GM18861 (cell line): ENCODE measurements around the gene NKX2-2.

Experiments used
- ATAC-seq: cut with Tn5 transposase; IDR thresholded peaks from one replicate; pipeline ENCODE4 v1.9.1; 2021; ENCODE audit not compliant: unreplicated experiment

Gene NKX2-2

GRCh38 chr20:21522481-21523280 is 8.8 kb upstream of the NKX2-2 start:
- no peak for ATAC-seq

DNA sequence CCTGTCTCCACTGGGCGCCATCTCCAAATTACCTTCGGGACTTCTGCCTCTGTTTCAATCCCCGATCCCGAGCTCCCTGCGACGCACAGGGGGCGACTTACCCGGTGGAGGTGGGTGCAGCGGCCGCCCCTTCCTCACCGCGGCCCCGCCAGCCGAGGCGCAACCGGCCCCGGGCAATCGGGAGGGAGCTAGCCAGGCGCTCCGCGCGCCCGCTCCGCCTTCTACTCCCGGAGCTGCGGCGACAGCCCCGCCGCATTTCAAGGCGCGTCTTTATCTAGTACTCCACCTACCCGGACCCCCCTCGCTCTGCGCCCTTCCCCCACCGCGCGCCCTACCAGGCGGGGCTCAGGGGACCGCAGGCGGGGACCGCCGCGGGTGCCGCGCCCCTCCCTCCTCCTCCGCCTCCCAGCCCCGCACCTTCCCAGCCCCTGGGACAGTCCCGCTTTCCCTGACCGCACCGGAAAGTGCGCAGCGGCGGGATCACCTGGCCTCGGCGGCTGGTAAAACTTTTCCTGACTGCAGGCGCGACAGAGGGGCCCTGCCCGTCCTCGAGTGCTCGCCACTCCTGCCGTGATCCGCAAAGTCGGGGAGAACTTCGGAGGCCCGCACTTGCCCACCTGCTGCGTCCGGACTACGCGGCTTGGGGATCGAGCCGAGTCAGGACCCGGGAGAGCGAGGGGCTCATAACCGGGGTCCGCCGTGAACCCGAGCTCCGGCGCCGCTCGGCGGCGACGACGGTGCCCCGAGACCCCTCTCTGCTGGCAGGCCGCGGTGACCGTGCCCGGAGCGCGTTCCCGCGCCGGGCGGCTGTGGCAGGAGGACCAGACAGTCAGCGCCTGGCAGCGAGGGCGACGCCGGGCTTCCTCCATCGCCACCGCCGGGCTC is 8.0 kb upstream of the NKX2-2 start:
- no peak for ATAC-seq

DNA sequence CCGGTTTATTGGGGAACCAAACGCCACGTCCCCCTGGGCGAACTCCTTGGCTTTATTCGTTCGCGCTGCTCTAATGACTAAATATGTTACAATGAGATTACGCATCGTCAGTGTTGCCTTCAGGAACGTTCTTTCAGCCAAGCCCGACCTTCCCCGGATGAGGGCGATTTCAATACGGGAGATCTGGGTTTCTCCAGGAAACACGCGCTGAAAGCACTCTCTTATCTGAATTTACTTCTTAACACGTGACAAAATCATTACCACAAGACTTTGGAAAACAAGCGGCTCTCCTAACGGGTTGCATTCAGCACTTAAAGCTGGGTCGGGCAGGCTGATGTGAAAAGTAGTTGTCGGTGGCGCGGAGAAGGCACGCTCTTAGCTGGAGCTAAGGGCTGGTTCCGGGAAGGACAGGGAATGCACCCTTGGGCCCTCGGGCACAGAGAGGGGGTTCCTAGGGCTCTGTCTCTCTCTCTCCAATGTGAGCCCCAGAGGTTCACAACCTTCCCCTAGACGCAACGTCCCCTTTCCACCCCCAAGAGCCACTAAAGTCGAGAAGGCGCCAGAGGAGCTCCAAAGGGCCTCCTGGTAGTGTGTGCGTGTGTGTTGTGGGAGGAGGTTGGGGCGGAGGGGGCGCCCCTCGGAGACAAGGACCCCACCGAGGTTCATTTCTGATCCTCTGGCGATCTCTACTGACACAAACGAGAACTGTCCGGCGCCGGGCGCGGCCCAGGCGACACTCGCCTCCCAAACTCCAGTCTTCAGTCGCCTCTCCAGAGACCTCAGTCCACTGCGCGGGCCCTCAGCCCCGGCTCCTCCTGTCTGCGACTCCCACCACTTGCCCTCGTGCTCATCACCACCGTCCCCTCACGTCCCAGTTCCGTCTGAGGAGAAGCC is 7.1 kb upstream of the NKX2-2 start:
- ATAC-seq = no peak

DNA sequence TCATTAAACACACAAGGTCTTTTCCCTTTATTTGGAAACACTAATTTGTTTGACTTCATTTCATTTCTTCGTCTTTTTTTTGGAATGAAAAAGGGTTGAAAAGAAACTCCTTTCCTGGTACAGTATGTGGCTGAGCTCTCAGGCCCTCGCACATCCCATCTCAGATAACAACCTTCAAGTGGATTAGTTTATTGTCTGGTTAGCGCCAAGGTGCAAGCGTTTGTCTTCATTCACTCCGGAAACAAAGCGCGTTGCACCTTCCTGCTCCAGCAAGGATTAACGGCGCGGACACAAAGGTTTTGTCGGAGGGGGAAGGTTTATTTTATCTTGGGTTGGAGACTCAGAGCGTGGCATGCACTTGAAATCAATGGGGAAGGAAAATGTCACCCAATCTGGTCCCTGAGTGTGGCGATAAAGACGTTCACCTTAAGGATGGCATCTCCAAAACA is 5.3 kb upstream of the NKX2-2 start:
- no peak for ATAC-seq

DNA sequence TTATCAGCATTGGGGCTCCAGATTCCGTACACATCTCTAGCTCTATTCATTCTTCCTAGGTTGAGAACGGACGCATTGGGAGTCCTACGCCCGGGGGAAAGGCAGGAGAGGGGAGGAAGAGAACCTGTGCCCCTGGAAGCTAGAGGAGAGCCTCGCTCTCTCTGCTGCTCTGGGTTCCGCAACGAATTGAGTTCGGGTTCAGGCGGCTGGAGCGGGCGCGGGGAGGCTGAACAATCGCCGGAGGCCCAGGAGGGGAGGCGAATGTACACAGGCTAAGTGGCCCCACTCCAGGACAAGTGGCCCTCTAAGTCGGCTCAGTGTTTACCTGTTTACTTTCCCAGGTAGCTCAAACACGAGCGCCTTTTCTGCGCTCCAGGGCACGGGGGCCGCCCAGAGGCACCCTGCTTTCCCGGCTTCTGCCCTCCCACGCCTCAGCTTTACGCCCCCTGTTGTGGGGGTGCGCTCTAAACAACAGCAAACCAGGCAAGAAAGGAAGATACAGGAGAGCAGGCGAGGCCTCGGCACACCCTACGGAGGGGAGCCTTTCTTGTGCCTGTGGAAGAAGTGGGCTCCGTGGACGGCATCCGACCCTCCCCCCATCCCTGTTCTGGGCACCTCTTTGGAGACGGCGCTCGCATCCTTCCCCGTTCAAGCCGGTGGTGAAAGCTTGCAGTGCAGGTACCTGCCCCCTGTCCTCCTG is 4.6 kb upstream of the NKX2-2 start:
- ATAC-seq = no peak

- ATAC-seq = no peak
Measured at GRCh38 chr20:21517566-21518277, 3.9 kb upstream of the NKX2-2 start.

DNA sequence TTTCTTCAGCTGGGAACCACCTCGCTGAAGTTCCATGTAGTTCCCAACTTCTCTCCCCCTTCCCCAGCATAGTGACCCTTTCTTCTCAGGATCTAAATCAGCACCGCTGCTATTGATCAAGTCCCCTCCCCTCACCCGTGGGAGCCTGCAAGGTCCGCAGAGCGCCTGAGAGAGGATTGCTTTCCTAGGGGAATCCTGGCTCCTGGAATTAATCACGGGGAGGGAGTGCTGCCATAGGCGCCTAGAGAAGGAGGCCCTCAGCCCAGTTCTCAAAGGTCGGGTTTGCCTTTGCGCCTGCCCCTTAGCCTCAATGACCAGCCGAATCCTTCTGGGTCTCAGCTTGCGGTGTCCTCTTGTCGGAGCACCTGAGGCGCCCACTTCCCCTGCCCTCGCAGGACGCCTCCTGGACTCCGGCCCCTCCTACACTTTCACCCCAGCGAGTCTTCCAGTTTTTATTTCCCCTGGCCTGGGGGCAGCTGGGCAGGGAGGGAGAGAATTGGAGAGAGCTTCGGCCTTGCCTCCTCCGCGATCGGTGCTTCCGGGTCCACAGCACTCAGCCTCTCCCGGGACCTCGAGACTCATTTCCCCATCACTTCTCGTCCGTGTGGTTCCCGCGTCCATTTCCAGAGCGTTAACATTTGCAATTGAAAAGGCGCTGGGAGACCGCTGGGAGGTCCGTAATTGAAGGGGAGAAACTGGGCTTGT is 3.1 kb upstream of the NKX2-2 start:
- ATAC-seq = no peak

- no peak for ATAC-seq
Measured at GRCh38 chr20:21516180-21516567, 2.3 kb upstream of the NKX2-2 start.

DNA sequence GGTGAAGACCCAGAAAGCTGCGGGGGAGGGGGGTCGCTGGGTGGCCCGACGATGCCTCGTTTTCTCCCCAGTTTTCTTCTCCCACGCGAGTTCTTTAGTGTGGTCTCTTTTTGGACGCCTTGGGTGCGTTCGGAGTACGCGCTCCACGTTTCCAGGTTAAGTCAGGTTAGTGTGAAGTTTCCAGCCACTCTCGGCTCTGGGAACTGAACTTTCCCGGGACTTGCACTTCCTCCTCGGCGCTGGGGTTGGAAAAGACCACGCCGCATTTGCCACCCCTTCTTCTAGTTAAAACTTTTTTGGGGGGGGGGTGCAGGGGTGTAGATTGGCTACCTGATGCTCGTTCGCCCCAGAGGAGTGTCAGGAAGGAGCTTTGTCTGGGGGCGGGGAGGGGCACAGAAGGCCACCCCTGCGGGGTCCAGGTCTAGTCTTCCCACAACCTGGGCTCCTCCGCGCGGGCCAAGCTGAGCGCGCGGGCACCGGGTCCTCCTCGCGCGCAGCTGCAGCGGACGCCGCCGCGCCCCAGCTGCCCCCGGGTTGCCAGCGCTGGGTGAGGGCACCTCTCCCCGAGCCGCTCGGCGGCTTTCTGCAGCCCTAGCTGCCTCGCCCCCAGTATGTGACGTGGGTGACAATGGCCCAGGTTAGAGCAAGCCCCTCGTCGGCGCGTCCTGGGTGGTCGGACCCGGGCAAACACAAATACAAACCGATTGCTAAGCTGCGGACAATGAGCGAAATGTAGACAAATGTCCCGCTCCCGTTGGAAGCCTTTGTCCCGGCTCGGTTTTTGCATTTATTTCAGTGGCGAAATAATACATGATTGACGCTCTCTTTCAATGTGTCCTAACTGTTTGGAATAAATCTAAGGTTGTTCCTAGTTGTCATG is 1.7 kb upstream of the NKX2-2 start:
- ATAC-seq = no peak

- no peak for ATAC-seq
Measured at GRCh38 chr20:21514553-21515251, 838 bp upstream of the NKX2-2 start.

GRCh38 chr20:21513181-21513663 is 642 bp downstream of the NKX2-2 start:
- ATAC-seq = no peak

DNA sequence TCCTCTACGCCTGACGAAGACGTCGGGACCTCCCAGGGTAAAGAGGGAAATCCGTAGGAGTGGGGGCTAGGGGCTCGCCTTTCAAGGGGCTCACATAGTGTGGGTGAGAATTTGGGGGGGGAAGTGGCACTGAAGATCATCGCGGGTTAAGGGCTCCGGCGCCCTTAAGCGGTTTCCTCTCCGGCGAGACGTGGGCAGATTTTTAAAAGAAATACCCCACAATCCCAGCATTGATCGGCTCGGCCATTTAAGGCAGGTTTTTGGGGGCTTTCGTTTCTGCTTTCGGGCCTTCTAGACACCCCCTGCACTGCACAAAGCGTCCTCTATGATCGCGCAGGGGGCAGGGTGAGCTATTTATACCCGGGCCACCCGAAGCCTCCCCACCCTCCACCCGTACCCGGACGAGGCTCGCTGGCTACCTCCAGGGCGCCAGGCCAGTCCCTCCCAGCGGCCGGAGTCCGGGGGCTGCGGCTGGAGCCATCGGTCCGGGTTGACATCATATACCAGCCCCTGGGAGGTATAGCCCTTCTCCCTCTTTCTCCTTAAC is 1.2 kb downstream of the NKX2-2 start:
- ATAC-seq = no peak

DNA sequence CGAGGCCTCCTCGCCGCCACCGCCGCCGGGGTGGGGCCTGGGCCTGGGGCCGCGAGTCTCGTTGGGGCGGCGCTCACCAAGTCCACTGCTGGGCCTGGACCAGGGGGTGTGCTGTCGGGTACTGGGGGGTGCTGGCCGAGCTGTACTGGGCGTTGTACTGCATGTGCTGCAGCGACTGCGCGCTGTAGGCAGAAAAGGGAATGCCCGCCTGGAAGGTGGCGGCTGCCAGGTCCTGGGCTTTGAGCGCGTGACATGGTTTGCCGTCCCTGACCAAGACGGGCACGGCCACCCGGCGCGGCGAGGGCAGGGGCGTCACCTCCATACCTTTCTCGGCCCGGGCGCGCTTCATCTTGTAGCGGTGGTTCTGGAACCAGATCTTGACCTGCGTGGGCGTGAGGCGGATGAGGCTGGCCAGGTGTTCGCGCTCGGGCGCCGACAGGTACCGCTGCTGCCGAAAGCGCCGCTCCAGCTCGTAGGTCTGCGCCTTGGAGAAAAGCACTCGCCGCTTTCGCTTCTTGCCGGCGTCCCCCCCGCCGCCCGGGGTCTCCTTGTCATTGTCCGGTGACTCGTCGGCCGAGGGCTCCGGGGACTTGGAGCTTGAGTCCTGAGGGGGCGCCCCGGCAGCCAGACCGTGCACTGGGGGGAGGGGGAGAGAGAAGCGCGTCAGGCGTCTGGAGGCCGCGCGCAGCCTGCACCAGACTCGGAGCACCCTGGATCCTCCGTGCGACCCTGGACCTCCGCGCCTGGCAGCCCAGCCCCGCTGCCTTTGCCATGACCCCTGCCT is 1.8 kb downstream of the NKX2-2 start:
- no peak for ATAC-seq

GRCh38 chr20:21511485-21511849 is 2.4 kb downstream of the NKX2-2 start:
- no peak for ATAC-seq

DNA sequence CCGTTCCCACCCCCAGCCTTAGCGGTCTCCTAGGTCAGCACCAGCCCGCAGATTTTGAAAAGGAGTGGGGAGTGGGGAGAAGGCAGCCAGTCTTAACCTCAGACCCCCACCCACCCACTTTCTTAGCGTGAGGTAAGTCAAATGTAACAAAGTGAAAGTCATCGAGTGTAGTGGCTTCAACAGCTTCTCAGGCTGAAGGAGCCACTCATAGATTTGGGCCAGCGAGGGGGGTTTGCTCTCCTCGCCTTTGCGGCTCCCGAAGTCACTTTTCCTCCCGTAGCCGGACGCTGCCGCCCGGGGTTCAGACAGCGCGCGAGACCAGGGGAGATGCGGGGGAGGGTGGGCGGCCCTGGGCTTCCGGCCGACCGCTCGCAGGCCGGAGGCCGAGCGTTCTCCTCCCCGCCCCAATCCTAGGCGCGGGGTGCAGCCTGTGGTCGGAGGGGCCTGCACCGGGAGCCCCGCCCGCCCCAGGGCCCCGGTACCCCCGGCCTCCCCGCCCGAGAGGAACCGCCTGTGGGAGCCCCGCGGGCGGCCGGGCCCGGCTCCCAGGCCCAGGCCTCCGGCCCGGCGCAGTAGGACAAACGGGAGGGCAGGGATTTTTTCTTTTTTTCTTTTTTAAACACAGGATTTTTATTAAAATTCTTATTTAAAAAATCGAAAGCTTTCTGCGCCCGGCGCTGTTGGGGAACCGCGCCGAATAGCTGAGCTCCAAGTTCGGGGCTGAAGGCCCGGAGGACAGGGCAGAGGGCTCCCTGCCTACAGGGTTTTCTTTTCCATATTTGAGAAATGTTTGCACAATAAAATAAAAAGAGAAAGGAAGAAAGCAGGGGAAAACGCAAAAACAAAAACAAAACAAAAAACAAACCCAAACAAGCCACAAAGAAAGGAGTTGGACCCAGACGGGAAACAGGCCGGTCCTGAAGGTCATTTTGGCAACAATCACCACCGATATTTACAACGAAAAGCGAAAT is 3.2 kb downstream of the NKX2-2 start:
- no peak for ATAC-seq
